Gastrocnemius medialis (tissue), 4 donors: ENCODE data around the gene NSRP1.

Experiments
- POLR2A ChIP-seq, 2 donors: fragments of 450-650 bp; IDR thresholded peaks; one replicate each; pipeline ENCODE4 v1.6.1; 2017; ENCODE audit warnings: antibody characterized with exemption in 2 of 2, mild to moderate bottlenecking in 2 of 2, moderate library complexity in 2 of 2
- TF ChIP-seq, protein P1 (sequence below), 5 experiments: fragments of 450-650 bp in 3 of 5; fragments of 200-600 bp in 2 of 5; sonication (generic) in 2 of 5; IDR thresholded peaks in 4 of 5; conservative IDR thresholded peaks in 1 of 5; 1 replicate in 4 of 5; 2 replicates in 1 of 5; pipeline ENCODE4 v1.5.1; 2016 to 2019; ENCODE audit warnings: antibody characterized with exemption in 5 of 5, mild to moderate bottlenecking in 3 of 5, moderate library complexity in 3 of 5

DNA sequence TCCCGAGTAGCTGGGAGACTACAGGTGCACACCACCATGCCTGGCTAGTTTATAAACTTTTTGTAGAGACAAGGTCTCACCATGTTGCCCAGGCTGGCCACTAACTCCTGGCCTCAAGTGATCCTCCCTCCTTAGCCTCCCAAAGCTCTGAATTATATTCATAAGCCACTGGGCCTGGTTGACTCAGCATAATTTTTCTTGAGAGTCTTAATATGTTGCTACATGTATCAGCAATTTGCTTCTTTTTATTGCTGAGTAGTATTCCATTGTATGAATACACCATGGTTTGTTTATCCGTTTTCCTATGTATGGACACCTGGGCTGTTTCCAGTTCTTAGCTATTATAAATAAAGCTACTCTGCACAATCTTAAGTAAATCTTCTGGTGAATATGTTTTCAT lies 42.4 kb upstream of the NSRP1 start:
- TF ChIP-seq, protein P1, sequence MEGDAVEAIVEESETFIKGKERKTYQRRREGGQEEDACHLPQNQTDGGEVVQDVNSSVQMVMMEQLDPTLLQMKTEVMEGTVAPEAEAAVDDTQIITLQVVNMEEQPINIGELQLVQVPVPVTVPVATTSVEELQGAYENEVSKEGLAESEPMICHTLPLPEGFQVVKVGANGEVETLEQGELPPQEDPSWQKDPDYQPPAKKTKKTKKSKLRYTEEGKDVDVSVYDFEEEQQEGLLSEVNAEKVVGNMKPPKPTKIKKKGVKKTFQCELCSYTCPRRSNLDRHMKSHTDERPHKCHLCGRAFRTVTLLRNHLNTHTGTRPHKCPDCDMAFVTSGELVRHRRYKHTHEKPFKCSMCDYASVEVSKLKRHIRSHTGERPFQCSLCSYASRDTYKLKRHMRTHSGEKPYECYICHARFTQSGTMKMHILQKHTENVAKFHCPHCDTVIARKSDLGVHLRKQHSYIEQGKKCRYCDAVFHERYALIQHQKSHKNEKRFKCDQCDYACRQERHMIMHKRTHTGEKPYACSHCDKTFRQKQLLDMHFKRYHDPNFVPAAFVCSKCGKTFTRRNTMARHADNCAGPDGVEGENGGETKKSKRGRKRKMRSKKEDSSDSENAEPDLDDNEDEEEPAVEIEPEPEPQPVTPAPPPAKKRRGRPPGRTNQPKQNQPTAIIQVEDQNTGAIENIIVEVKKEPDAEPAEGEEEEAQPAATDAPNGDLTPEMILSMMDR (IDR thresholded peaks at IDR 0.05 in 4 of 5, conservative IDR thresholded peaks at IDR 0.05 in 1 of 5), result no peak
- TF ChIP-seq POLR2A (IDR thresholded peaks at IDR 0.05), result no peak
